ENCODE measurements around the gene CD8B. TPM values are rescaled to one million over a fixed set of nuclear protein-coding genes. Genes with fewer than 3 reads are reported as not detected.
A peak's percentile ranks its signal among the peaks of the same experiment; 100 is the strongest.

CD8B gene
- total RNA-seq, 1 donor from 2014 or later, result not detected

DNA sequence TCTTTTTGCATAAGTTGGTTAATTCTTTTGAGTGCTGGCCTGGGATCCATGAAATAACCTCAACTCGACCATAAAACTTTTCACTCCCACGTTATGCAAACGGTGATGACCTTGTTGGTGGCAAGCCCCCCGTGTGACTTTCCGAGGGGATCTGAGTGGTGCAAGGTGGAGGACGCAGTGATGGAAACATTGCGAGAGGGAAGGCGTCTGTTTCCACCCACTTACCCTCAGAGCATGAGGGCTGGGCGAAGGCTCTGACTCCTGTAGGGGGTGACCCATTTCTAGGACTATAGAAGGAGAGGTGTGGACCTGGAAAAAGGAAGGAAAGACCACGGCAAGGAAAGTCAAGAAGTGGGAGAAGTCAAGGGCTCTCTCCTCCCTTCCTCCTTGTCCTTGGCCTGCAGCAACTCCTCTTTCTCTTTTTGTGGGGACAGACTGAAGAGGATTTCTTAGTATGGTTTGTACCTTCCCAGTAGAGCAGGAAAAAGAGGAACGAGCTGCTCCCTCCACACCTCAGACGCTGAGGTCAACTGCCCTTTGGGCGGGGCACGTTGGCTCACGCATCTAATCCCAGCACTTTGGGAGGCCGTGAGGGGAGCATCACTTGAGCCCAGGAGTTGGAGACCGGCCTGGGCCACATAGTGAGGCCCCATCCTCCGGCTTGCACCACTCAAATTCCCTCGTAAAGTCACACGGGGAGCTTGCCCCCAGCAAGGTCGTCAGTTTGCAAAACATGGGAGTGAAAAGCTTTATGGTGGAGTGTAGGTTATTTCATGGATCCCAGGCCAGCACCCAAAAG, 55.4 kb downstream of the CD8B start:
- Histone ChIP-seq H3K4me3 (ENCODE audit: insufficient read depth, low read depth, low read length) (no peak overlapping the region), H3K9me3 (ENCODE audit: insufficient read depth, low read depth, low read length) (no peaks in the 10 kb centered on the region), H2AFZ (ENCODE audit: low read depth, low read length) (no peak overlapping the region), H3K9ac (ENCODE audit: low read length) (no peak overlapping the region), H3K4me1 (ENCODE audit: insufficient read depth, low read length) (peaks cover 14% of the 10 kb centered on the region), H4K20me1 (ENCODE audit: insufficient read depth, low read length) (no peaks in the 10 kb centered on the region), H3K79me2 (ENCODE audit: insufficient read depth, low read length) (no peaks in the 10 kb centered on the region), H3K27me3 (ENCODE audit: insufficient read depth, low read length) (peaks cover 24% of the 10 kb centered on the region), H3K27ac (ENCODE audit: low read depth, low read length) (no peak overlapping the region), H3K4me2 (ENCODE audit: low read length) (no peak overlapping the region), H3K36me3 (ENCODE audit: insufficient read depth, low read length) (no peaks in the 10 kb centered on the region)
- TF ChIP-seq EZH2 (IDR thresholded peaks at IDR 0.05; ENCODE audit: insufficient read depth, low read length) (no peak), CTCF (IDR thresholded peaks at IDR 0.05; ENCODE audit: insufficient read depth, low read depth, low read length) (no peak)
- Mint-ChIP-seq H3K4me1 (ENCODE audit: low read depth, unreplicated experiment) (no peaks in the 10 kb centered on the region), H3K36me3 (ENCODE audit: low read depth, unreplicated experiment) (no peaks in the 10 kb centered on the region), H3K9me3 (ENCODE audit: unreplicated experiment) (no peaks in the 10 kb centered on the region), H3K4me3 (ENCODE audit: unreplicated experiment) (peak overlapping the region; percentile 50), H3K27me3 (ENCODE audit: low read depth, unreplicated experiment) (peaks cover 17% of the 10 kb centered on the region), H3K27ac (ENCODE audit: unreplicated experiment) (no peak overlapping the region)
- DNase-seq (ENCODE audit: low read depth) (no peak), FAIRE-seq (no peak)

DNA sequence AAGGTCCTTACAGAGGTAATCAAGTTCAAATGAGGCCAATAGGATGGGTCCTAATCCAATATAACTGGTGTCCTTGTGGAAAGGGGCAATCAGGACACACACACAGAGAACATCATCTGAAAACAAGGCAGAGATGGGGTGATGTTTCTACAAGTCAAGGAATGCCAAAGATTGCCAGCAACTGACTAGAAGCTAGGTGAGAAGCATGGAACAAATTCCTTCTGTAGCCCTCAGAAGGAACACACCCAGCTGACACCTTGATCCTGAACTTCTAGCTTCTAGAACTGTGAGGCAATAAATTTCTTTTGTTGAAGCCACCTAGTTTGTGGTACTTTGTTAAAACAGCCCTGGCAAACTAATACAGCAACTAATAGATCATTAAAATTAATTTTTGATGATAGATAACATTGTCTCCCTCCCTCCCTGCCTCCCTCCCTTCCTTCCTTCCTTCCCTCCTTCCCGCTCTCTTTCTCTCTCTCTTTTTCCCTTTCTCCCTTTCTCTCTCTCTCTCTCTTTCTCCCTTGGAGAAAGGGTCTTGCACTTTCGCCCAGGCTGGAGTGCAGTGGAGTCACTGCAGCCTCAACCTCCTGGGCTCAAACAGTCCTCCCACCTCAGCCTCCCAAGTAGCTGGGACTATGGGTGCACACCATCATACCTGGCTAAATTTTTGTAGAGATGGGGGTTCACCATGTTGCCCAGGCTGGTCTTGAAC, 60.7 kb downstream of the CD8B start:
- TF ChIP-seq CTCF (IDR thresholded peaks at IDR 0.05; ENCODE audit: insufficient read depth, low read depth, low read length) (no peak), EZH2 (IDR thresholded peaks at IDR 0.05; ENCODE audit: insufficient read depth, low read length) (no peak)
- Histone ChIP-seq H3K27ac (ENCODE audit: low read depth, low read length) (no peak overlapping the region), H3K79me2 (ENCODE audit: insufficient read depth, low read length) (no peaks in the 10 kb centered on the region), H3K4me3 (ENCODE audit: insufficient read depth, low read depth, low read length) (no peak overlapping the region), H3K4me2 (ENCODE audit: low read length) (no peak overlapping the region), H3K27me3 (ENCODE audit: insufficient read depth, low read length) (peaks cover 1% of the 10 kb centered on the region), H3K9ac (ENCODE audit: low read length) (no peak overlapping the region), H2AFZ (ENCODE audit: low read depth, low read length) (no peak overlapping the region), H4K20me1 (ENCODE audit: insufficient read depth, low read length) (no peaks in the 10 kb centered on the region), H3K9me3 (ENCODE audit: insufficient read depth, low read depth, low read length) (peaks cover 11% of the 10 kb centered on the region), H3K4me1 (ENCODE audit: insufficient read depth, low read length) (no peaks in the 10 kb centered on the region), H3K36me3 (ENCODE audit: insufficient read depth, low read length) (no peaks in the 10 kb centered on the region)
- FAIRE-seq (no peak), DNase-seq (ENCODE audit: low read depth) (no peak)
- no peak overlapping the region for H3K27ac Mint-ChIP-seq (ENCODE audit: unreplicated experiment)
- no peak overlapping the region for H3K4me3 Mint-ChIP-seq (ENCODE audit: unreplicated experiment)
- peaks cover under 1% of the 10 kb centered on the region for H3K27me3 Mint-ChIP-seq (ENCODE audit: low read depth, unreplicated experiment)
- H3K9me3 Mint-ChIP-seq (ENCODE audit: unreplicated experiment), result peaks cover 11% of the 10 kb centered on the region
- no peaks in the 10 kb centered on the region for H3K4me1 Mint-ChIP-seq (ENCODE audit: low read depth, unreplicated experiment)
- peaks cover 5% of the 10 kb centered on the region for H3K36me3 Mint-ChIP-seq (ENCODE audit: low read depth, unreplicated experiment)
